B cell (primary cell): ENCODE data around the gene ATG7. TPM values are rescaled to one million over a fixed set of nuclear protein-coding genes. Genes with fewer than 3 reads are reported as not detected.

Source experiments
- ATAC-seq: fragments of 200-7000 bp; cut with Tn5 transposase; one replicate; pipeline ENCODE4 v1.10.0; 2021; ENCODE audit warnings: low read depth, mild to moderate bottlenecking, moderate number of reproducible peaks, moderate library complexity
- CTCF ChIA-PET: fragments of 350-600 bp; sonication (Branson Sonifier 250); formaldehyde crosslinking; loops from one replicate; lab custom pipeline; 2021; ENCODE audit warnings: antibody characterized with exemption, inconsistent platforms; lab: Charles Lee
- POLR2A ChIA-PET: fragments of 350-600 bp; sonication (Branson Sonifier 250); formaldehyde crosslinking; loops from one replicate; lab custom pipeline; 2021; ENCODE audit warnings: antibody characterized with exemption; lab: Charles Lee
- DNase-seq: peaks from one replicate; pipeline ENCODE4 v3.0.0; 2013
- H2AFZ ChIP-seq: 2 replicates; pipeline ENCODE4 v1.6.1; 2012; ENCODE audit warnings: mild to moderate bottlenecking, low read depth, low read length; ENCODE audit not compliant: insufficient read depth, poor library complexity, severe bottlenecking
- H3K27ac ChIP-seq, 2 donors: 1 replicate in 1 of 2; 2 replicates in 1 of 2; pipeline ENCODE4 v1.5.1; 2012 to 2013; ENCODE audit warnings: low read length in 2 of 2, mild to moderate bottlenecking in 2 of 2, moderate library complexity in 1 of 2
- H3K27me3 ChIP-seq, 4 experiments: fragments of 200-600 bp in 1 of 4; sonication (generic) in 1 of 4; replicated peaks in 1 of 4; 1 replicate in 2 of 4; 2 replicates in 2 of 4; pipeline versions ENCODE4 v1.6.1 to v1.7.0; 2013 to 2016; ENCODE audit warnings: low read length in 3 of 4, mild to moderate bottlenecking in 2 of 4, mixed read lengths in 1 of 4, moderate library complexity in 1 of 4; ENCODE audit not compliant: insufficient read depth in 4 of 4, control insufficient read depth in 3 of 4; ENCODE audit errors: control extremely low read depth in 1 of 4
- H3K36me3 ChIP-seq, 2 experiments: replicated peaks in 1 of 2; 1 replicate in 1 of 2; 2 replicates in 1 of 2; pipeline versions ENCODE4 v1.6.1 to v1.7.1; 2013; ENCODE audit warnings: low read length in 1 of 2; ENCODE audit not compliant: insufficient read depth in 2 of 2, control insufficient read depth in 1 of 2; ENCODE audit errors: control extremely low read depth in 1 of 2, extremely low read depth in 1 of 2
- H3K4me1 ChIP-seq, 2 donors: fragments of 200-600 bp in 1 of 2; sonication (generic) in 1 of 2; 1 replicate in 1 of 2; 2 replicates in 1 of 2; pipeline versions ENCODE4 v1.5.1 to v1.6.1; 2013 to 2017; ENCODE audit warnings: low read length in 2 of 2; ENCODE audit not compliant: control insufficient read depth in 2 of 2, insufficient read depth in 2 of 2
- H3K4me2 ChIP-seq: replicated peaks from 2 replicates; pipeline ENCODE3; 2012; ENCODE audit warnings: mild to moderate bottlenecking, low read depth, low read length; ENCODE audit not compliant: poor library complexity, severe bottlenecking
- H3K4me3 ChIP-seq, 5 experiments: fragments of 200-600 bp in 1 of 5; sonication (generic) in 1 of 5; 1 replicate in 3 of 5; 2 replicates in 2 of 5; pipeline versions ENCODE4 v1.5.1 to v1.7.0; 2011 to 2016; ENCODE audit warnings: low read length in 4 of 5, mild to moderate bottlenecking in 4 of 5, low read depth in 2 of 5, control low read depth in 1 of 5, moderate library complexity in 1 of 5; ENCODE audit not compliant: insufficient read depth in 1 of 5; ENCODE audit errors: control extremely low read depth in 1 of 5, extremely low read depth in 1 of 5
- H3K79me2 ChIP-seq: fragments of 200-600 bp; sonication (generic); one replicate; pipeline ENCODE4 v1.6.0; 2016; ENCODE audit warnings: low read length; ENCODE audit not compliant: control insufficient read depth, insufficient read depth
- H3K9ac ChIP-seq: fragments of 200-600 bp; sonication (generic); 2 replicates; pipeline ENCODE4 v1.6.1; 2017; ENCODE audit warnings: mild to moderate bottlenecking, low read length, moderate library complexity
- H3K9me3 ChIP-seq, 3 donors: one replicate each; pipeline versions ENCODE4 v1.6.1 to v1.7.1; 2013; ENCODE audit warnings: low read length in 2 of 3; ENCODE audit not compliant: control insufficient read depth in 2 of 3, insufficient read depth in 1 of 3; ENCODE audit errors: control extremely low read depth in 1 of 3
- H4K20me1 ChIP-seq: 2 replicates; pipeline ENCODE4 v1.6.0; 2012; ENCODE audit warnings: mild to moderate bottlenecking, low read length; ENCODE audit not compliant: insufficient read depth, control insufficient read depth, poor library complexity, severe bottlenecking
- H3K27ac Mint-ChIP-seq: one replicate; pipeline ENCODE4 v1.8.0; 2021; ENCODE audit warnings: mixed read lengths
- H3K27me3 Mint-ChIP-seq: one replicate; pipeline ENCODE4 v1.8.0; 2021; ENCODE audit warnings: mixed read lengths
- H3K4me1 Mint-ChIP-seq: one replicate; pipeline ENCODE4 v1.8.0; 2021; ENCODE audit warnings: mixed read lengths
- H3K4me3 Mint-ChIP-seq: one replicate; pipeline ENCODE4 v1.8.0; 2021; ENCODE audit warnings: mixed read lengths
- H3K9me3 Mint-ChIP-seq: one replicate; pipeline ENCODE4 v1.8.0; 2022; ENCODE audit warnings: mixed read lengths; ENCODE audit not compliant: insufficient read depth
- CTCF ChIP-seq: fragments of 200-600 bp; IDR thresholded peaks from one replicate; pipeline ENCODE4 v1.8.0; 2022; ENCODE audit warnings: antibody characterized with exemption, mild to moderate bottlenecking
- EZH2 ChIP-seq: IDR thresholded peaks from 2 replicates; pipeline ENCODE4 v1.6.1; 2012; ENCODE audit warnings: borderline replicate concordance, low read depth, mild to moderate bottlenecking, moderate library complexity, low read length; ENCODE audit not compliant: insufficient read depth, poor library complexity, severe bottlenecking
- WGBS: methylation state at CpG from one replicate; pipeline ENCODE4 v1.1.5; 2013; ENCODE audit warnings: missing lambda C conversion rate; ENCODE audit not compliant: insufficient coverage; 5-methylcytosine and 5-hydroxymethylcytosine counted together
- intact Hi-C: fragments of 100-400 bp; cut with micrococcal nuclease; formaldehyde crosslinking; loops from one replicate; pipeline ENCODE4 v1.10.0; 2022
- polyA plus RNA-seq: library from polyadenylated mRNA; depleted of rRNA; stranded (reverse); fragments of >200 nt; gene quantifications from 2 replicates; pipeline ENCODE4 v1.2.3, GENCODE V29; 2012
- total RNA-seq, 2 donors: library from RNA; stranded (reverse); fragments of 120-200 nt in 1 of 2; gene quantifications; 1 replicate in 1 of 2; 2 replicates in 1 of 2; pipeline versions ENCODE4 v1.2.3 to v1.2.4, GENCODE V29; 2013 to 2022

ATG7 gene
- total and polyA plus RNA-seq, 2 donors (not counting 1 experiment from before 2014, with no cell fraction given), result 13.9 to 66.4 TPM

DNA sequence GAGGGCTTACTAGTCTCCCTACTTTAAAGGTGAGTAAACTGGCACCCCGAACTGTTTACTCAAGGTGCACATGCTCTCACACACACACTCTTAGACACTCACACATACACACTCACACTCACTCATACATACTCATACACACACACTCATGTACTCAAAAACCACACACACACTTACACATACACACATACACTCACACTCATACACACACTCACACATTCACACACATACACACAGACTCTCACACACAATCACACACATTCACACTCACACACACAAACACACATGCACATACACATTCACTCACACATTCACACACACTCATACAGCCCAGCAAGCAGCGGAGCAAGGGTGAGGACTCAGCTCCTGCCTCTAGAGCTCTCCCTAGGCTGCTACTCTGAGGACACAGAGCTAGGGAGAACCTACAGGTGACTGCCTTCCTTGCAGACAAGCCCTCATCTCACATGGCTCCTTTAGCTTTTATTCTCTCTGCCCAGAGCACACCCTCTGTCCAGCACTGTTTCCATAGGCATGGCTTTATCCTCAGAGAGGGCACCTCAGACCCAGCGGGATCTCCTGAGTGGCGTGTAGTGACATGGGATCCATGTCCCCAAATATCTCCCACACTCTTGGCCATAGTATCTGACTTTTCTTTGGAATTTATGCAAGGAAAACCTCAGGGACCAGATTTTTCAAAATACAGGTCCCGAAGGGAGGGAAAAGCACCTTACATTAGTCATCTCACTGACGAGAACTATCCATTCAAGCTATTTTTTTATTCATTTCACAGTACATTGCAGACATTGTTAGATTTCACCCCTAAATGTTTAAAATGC lies 26.2 kb upstream of the ATG7 start:
- Histone ChIP-seq H4K20me1 (no peaks in the 10 kb centered on the region), H3K79me2 (no peaks in the 10 kb centered on the region), H3K4me1 (no peaks in the 10 kb centered on the region), H3K27ac (no peak overlapping the region), H3K4me2 (no peak overlapping the region), H3K4me3 (no peak overlapping the region), H3K27me3 (peaks cover 0 to 3% (median 0%) of the 10 kb centered on the region in 4 experiments), H3K9ac (no peak overlapping the region), H2AFZ (no peak overlapping the region), H3K9me3 (no peaks in the 10 kb centered on the region), H3K36me3 (no peaks in the 10 kb centered on the region)
- intact Hi-C loops, result no loop called here
- H3K9me3 Mint-ChIP-seq, result no peaks in the 10 kb centered on the region
- no peak overlapping the region for H3K27ac Mint-ChIP-seq
- no peaks in the 10 kb centered on the region for H3K4me1 Mint-ChIP-seq
- TF ChIP-seq CTCF (no peak), EZH2 (no peak)
- DNase-seq, result no peak
- ATAC-seq, result no peak
- no peaks in the 10 kb centered on the region for H3K27me3 Mint-ChIP-seq
- 92% methylated on average over 5 of the region's 6 CpGs for WGBS
- ChIA-PET CTCF (interaction anchor here (1.0 to 2.0 kb wide), 3 partner anchors 10 to 89 kb away, joined by 3 to 6 read pairs (median 5); no protein-coding TSS in a partner anchor), POLR2A (no interaction called here)
- H3K4me3 Mint-ChIP-seq, result no peak overlapping the region

DNA sequence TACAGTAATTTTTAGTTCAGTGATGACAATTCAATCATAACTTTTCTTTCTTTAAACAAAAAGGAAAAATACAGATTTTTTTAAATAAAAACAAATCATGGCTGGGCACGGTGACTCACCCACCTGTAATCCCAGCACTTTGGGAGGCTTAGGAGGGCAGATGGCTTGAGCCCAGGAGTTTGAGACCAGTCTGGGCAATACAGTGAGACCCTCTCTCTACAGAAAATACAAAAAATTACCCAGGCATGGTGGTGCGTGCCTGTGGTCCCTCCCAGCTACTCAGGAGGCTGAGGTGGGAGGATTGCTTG lies 25.6 kb upstream of the ATG7 start:
- H3K79me2 ChIP-seq, result no peaks in the 10 kb centered on the region
- H3K9ac ChIP-seq, result no peak overlapping the region
- intact Hi-C loops, result no loop called here
- Mint-ChIP-seq H3K9me3 (no peaks in the 10 kb centered on the region), H3K4me3 (no peak overlapping the region), H3K27ac (no peak overlapping the region), H3K27me3 (no peaks in the 10 kb centered on the region), H3K4me1 (no peaks in the 10 kb centered on the region)
- no peak for DNase-seq
- no peak overlapping the region for H3K27ac ChIP-seq
- TF ChIP-seq EZH2, result no peak
- TF ChIP-seq CTCF, result no peak
- H3K36me3 ChIP-seq, result no peaks in the 10 kb centered on the region
- no peaks in the 10 kb centered on the region for H4K20me1 ChIP-seq
- no peak overlapping the region for H2AFZ ChIP-seq
- H3K4me1 ChIP-seq, result no peaks in the 10 kb centered on the region
- no peak overlapping the region for H3K4me2 ChIP-seq
- CTCF ChIA-PET, result interaction anchor here (1.4 kb wide), 1 partner anchor 89 kb away, joined by 5 read pairs; no protein-coding TSS in a partner anchor
- H3K27me3 ChIP-seq, result peaks cover 0 to 3% (median 0%) of the 10 kb centered on the region in 4 experiments
- no peak overlapping the region for H3K4me3 ChIP-seq
- ATAC-seq, result no peak
- WGBS, result no CpG with 5 or more reads among the region's 2 CpGs
- no peaks in the 10 kb centered on the region for H3K9me3 ChIP-seq
- POLR2A ChIA-PET, result no interaction called here
